Measurements from ENCODE around the gene CACNA2D1. TPM values are rescaled to one million over a fixed set of nuclear protein-coding genes. Genes with fewer than 3 reads are reported as not detected.

The CACNA2D1 gene
- total RNA-seq, 1 donor from 2014 or later = 197 TPM

- no peak for DNase-seq
Observed at GRCh38 chr7:82226191-82226590, 217.4 kb downstream of the CACNA2D1 start.

- DNase-seq = no peak
Observed at GRCh38 chr7:82224529-82224928, 219.0 kb downstream of the CACNA2D1 start.

GRCh38 chr7:82223580-82223979, 220.0 kb downstream of the CACNA2D1 start:
- no peak for DNase-seq

- DNase-seq = no peak
Observed at GRCh38 chr7:82221152-82221674, 222.4 kb downstream of the CACNA2D1 start.

- no peak for DNase-seq
Observed at GRCh38 chr7:82212466-82212865, 231.1 kb downstream of the CACNA2D1 start.

GRCh38 chr7:82211333-82211732, 232.2 kb downstream of the CACNA2D1 start:
- DNase-seq = no peak

- no peak for DNase-seq
Observed at GRCh38 chr7:82210416-82211184, 233.0 kb downstream of the CACNA2D1 start.

GRCh38 chr7:82209179-82209747, 234.3 kb downstream of the CACNA2D1 start:
- DNase-seq = no peak

GRCh38 chr7:82204694-82205093, 238.9 kb downstream of the CACNA2D1 start:
- DNase-seq = peak; percentile 2

GRCh38 chr7:82202965-82203364, 240.6 kb downstream of the CACNA2D1 start:
- no peak for DNase-seq

GRCh38 chr7:82202107-82202506, 241.5 kb downstream of the CACNA2D1 start:
- no peak for DNase-seq

- DNase-seq = no peak
Observed at GRCh38 chr7:82200601-82201000, 243.0 kb downstream of the CACNA2D1 start.

- no peak for DNase-seq
Observed at GRCh38 chr7:82194016-82194643, 249.4 kb downstream of the CACNA2D1 start.

GRCh38 chr7:82188636-82189035, 254.9 kb downstream of the CACNA2D1 start:
- DNase-seq = no peak

- no peak for DNase-seq
Observed at GRCh38 chr7:82185443-82185842, 258.1 kb downstream of the CACNA2D1 start.

GRCh38 chr7:82183634-82184033, 259.9 kb downstream of the CACNA2D1 start:
- DNase-seq = no peak

GRCh38 chr7:82179311-82179710, 264.3 kb downstream of the CACNA2D1 start:
- DNase-seq = no peak

- no peak for DNase-seq
Observed at GRCh38 chr7:82175319-82175718, 268.3 kb downstream of the CACNA2D1 start.

- DNase-seq = no peak
Observed at GRCh38 chr7:82173400-82174021, 270.1 kb downstream of the CACNA2D1 start.

- no peak for DNase-seq
Observed at GRCh38 chr7:82172881-82173280, 270.7 kb downstream of the CACNA2D1 start.

GRCh38 chr7:82172017-82172416, 271.6 kb downstream of the CACNA2D1 start:
- DNase-seq = no peak

GRCh38 chr7:82167558-82168314, 275.8 kb downstream of the CACNA2D1 start:
- peak; percentile 4 for DNase-seq
